Fibroblast of lung (primary cell): ENCODE measurements around the gene SFSWAP.

Experiments used
- EZH2 ChIP-seq: IDR thresholded peaks from 2 replicates; pipeline ENCODE4 v1.5.1; 2012; ENCODE audit warnings: low read length, control low read depth, mild to moderate bottlenecking; ENCODE audit errors: missing control alignments
- TF ChIP-seq, protein P1 (sequence below), 2 donors: IDR thresholded peaks in 1 of 2; conservative IDR thresholded peaks in 1 of 2; 1 replicate in 1 of 2; 2 replicates in 1 of 2; pipeline ENCODE4 v1.5.1; 2011 to 2012; ENCODE audit warnings: low read length in 2 of 2, control low read depth in 1 of 2, inconsistent platforms in 1 of 2, low read depth in 1 of 2, mild to moderate bottlenecking in 1 of 2

DNA sequence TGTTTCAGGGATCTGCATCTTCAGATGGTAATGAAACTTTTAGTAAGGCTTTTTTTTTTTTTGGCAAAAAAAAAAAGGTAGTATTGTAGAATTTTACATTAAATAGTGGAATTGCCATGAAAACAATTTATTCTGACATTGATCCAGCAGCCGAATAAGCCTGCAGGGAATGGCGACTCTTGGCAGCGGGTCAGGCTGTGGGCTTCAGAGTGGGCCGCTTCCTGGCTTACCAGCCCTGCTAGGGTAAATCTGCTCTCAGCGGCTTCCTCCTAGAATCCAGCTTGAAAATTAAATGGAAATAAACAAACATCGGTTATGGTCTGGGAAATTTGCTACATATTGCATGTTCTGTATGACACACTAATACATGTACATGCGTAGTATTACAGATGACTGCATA is 34.8 kb downstream of the SFSWAP start:
- TF ChIP-seq, protein P1, sequence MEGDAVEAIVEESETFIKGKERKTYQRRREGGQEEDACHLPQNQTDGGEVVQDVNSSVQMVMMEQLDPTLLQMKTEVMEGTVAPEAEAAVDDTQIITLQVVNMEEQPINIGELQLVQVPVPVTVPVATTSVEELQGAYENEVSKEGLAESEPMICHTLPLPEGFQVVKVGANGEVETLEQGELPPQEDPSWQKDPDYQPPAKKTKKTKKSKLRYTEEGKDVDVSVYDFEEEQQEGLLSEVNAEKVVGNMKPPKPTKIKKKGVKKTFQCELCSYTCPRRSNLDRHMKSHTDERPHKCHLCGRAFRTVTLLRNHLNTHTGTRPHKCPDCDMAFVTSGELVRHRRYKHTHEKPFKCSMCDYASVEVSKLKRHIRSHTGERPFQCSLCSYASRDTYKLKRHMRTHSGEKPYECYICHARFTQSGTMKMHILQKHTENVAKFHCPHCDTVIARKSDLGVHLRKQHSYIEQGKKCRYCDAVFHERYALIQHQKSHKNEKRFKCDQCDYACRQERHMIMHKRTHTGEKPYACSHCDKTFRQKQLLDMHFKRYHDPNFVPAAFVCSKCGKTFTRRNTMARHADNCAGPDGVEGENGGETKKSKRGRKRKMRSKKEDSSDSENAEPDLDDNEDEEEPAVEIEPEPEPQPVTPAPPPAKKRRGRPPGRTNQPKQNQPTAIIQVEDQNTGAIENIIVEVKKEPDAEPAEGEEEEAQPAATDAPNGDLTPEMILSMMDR (conservative IDR thresholded peaks at IDR 0.05 in 1 of 2, IDR thresholded peaks at IDR 0.05 in 1 of 2; ENCODE audit: low read depth in 1 of 2, low read length in 2 of 2): no peak
- TF ChIP-seq EZH2: no peak
